Adrenal gland (tissue), 12 donors: ENCODE results near the gene HYAL2. TPM values are rescaled to one million over a fixed set of nuclear protein-coding genes. Genes with fewer than 3 reads are reported as not detected.
A peak's percentile ranks its signal among the peaks of the same experiment; 100 is the strongest.

Experiments used
- DNase-seq, 7 donors: peaks; one replicate each; pipeline ENCODE4 v3.0.0-alpha.2; 2019 to 2020
- H3K27ac ChIP-seq, 5 donors: fragments of 200-600 bp; sonication (generic) in 4 of 5; 1 replicate in 3 of 5; 2 replicates in 2 of 5; pipeline versions ENCODE4 v1.5.1 to v1.8.0; 2016 to 2020; ENCODE audit warnings: mild to moderate bottlenecking in 1 of 5
- H3K27me3 ChIP-seq: fragments of 200-600 bp; 2 replicates; pipeline ENCODE4 v1.8.0; 2021
- H3K36me3 ChIP-seq, 2 donors: fragments of 200-600 bp; replicated peaks in 1 of 2; 1 replicate in 1 of 2; 2 replicates in 1 of 2; pipeline versions ENCODE4 v1.5.1 to v1.8.0; 2018 to 2022
- H3K4me1 ChIP-seq, 2 donors: fragments of 200-600 bp; replicated peaks in 1 of 2; 1 replicate in 1 of 2; 2 replicates in 1 of 2; pipeline versions ENCODE4 v1.5.1 to v1.8.0; 2018 to 2021
- H3K4me3 ChIP-seq, 4 donors: fragments of 200-600 bp; sonication (generic) in 3 of 4; one replicate each; pipeline ENCODE4 v1.5.1; 2016 to 2018
- H3K9me3 ChIP-seq, 3 donors: fragments of 200-600 bp; sonication (generic) in 1 of 3; replicated peaks in 1 of 3; 1 replicate in 2 of 3; 2 replicates in 1 of 3; pipeline versions ENCODE4 v1.5.1 to v1.8.0; 2016 to 2021
- POLR2A ChIP-seq, 2 donors: fragments of 450-650 bp; IDR thresholded peaks; one replicate each; pipeline ENCODE4 v1.6.1; 2017; ENCODE audit warnings: antibody characterized with exemption in 2 of 2, mild to moderate bottlenecking in 2 of 2, moderate library complexity in 1 of 2
- WGBS, 4 donors: extraction: QIAGEN DNeasy Blood & Tissue Kit in 2 of 4; methylation state at CpG; one replicate each; pipeline versions ENCODE4 v1.1.5 to v1.1.7; 2013 to 2017; 5-methylcytosine and 5-hydroxymethylcytosine counted together
- intact Hi-C, 2 donors: fragments of 100-400 bp; cut with DNase I; formaldehyde crosslinking; loops; one replicate each; pipeline versions ENCODE4 v1.14.1 to v1.15.0; 2022 to 2023
- polyA plus RNA-seq, 3 donors: library from polyadenylated mRNA; stranded (reverse); fragments of 200-250 nt in 2 of 3; fragments of 350-450 nt in 1 of 3; fragmentation: Illumina TruSeq in 1 of 3; extraction: RNeasy Lipid Tissue Mini Kit (QIAGEN cat#74804) in 1 of 3; gene quantifications; one replicate each; pipeline ENCODE4 v1.2.3, GENCODE V29; 2013 to 2014
- total RNA-seq, 9 donors: library from RNA; depleted of rRNA in 4 of 9; stranded (reverse); fragments of >200 nt in 4 of 9; fragments of 120-200 nt in 1 of 9; fragmentation: NEBNext Ultra II Directional in 1 of 9; extraction: Animal tissue kit (Norgen Biotek cat#: 25700) in 1 of 9; gene quantifications; one replicate each; pipeline versions ENCODE4 v1.1.0 to v1.2.4, GENCODE V29; 2013 to 2023
- TF ChIP-seq, protein P1 (sequence below), 6 experiments: fragments of 450-650 bp in 4 of 6; fragments of 200-600 bp in 2 of 6; sonication (generic) in 1 of 6; IDR thresholded peaks; 1 replicate in 5 of 6; 2 replicates in 1 of 6; pipeline versions ENCODE4 v1.5.1 to v1.8.0; 2016 to 2021; ENCODE audit warnings: antibody characterized with exemption in 6 of 6, mild to moderate bottlenecking in 2 of 6, moderate library complexity in 1 of 6
- donor health status: healthy with polysubstance abuse.
- donor health status: Bipolar disorder and iron deficiency.
- donor health status: DM: yes; HTN: yes; CAD: no.
- donor health status: DM: no; HTN: no; CAD: no.
- donor health status: DM: no; HTN: no; CAD: no.
- donor health status: DM: yes; HTN: yes; CAD: no.

The HYAL2 gene
- total and polyA plus RNA-seq, 12 donors, result 28.0 to 186 (median 99.8) TPM

DNA sequence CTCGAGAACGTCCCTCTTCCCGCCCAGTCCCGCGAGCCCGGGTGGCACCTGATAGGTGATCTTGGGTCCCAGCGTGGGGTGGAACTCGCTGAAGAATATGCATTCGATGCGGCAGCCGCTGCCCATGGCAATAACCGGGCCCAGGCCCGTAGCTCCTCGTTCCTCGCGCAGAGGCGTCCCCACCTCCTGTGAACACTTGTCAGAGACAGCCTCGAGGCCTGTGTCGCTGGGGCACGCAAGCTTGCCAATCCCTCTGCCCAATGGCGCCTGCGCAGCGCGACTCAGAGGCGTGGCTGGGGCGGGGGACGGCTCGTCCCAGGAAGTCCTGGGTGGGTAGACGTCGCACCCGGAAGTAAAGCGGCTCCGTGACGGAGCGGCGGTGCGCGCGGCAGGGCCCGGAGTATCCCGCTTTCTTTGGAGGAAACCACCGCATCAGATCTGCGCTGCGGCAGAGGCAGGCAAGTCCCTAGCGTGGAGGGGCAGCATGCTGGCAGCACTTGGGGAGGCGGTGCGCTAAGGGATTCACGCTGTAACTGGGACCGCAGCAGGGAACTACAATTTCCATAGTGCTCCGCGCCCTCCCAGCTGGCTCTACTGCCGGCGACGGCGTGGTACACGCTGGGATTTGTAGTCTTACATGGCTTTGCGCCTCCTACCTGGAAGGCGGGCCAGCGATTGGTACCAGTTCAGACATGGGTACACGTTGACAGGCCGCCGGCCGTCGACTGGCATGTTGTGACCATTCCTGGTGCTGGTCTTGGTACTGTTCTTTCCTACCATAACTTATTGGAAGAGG, 28.2 kb upstream of the HYAL2 start, which contains the start of the genes CYB561D2 and NPRL2:
Gene CYB561D2 (plus strand): TSS at position 336 of the 796 bp plus-strand sequence. CDS start 572 bp downstream, outside the sequence.
Gene NPRL2 (minus strand): TSS at position 249 of the 796 bp plus-strand sequence. CDS start 123 bp downstream, at position 126.
- peak; percentile 63 to 92 for TF ChIP-seq POLR2A (IDR thresholded peaks at IDR 0.05)
- TF ChIP-seq, protein P1, sequence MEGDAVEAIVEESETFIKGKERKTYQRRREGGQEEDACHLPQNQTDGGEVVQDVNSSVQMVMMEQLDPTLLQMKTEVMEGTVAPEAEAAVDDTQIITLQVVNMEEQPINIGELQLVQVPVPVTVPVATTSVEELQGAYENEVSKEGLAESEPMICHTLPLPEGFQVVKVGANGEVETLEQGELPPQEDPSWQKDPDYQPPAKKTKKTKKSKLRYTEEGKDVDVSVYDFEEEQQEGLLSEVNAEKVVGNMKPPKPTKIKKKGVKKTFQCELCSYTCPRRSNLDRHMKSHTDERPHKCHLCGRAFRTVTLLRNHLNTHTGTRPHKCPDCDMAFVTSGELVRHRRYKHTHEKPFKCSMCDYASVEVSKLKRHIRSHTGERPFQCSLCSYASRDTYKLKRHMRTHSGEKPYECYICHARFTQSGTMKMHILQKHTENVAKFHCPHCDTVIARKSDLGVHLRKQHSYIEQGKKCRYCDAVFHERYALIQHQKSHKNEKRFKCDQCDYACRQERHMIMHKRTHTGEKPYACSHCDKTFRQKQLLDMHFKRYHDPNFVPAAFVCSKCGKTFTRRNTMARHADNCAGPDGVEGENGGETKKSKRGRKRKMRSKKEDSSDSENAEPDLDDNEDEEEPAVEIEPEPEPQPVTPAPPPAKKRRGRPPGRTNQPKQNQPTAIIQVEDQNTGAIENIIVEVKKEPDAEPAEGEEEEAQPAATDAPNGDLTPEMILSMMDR (IDR thresholded peaks at IDR 0.05), result peak in 1 of 6 experiments; percentile 1
- 0 to 1% (median 1%) methylated on average over 2 to 64 of the region's 64 CpGs for WGBS, 4 donors
- no peaks in the 10 kb centered on the region for H3K9me3 ChIP-seq
- peak within 1 kb of the TSS; percentile 55 to 99 (median 80) for H3K27ac ChIP-seq
- peak within 1 kb of the TSS in 3 of 4 donors; percentile 10 to 96 (median 47) for H3K4me3 ChIP-seq
- peaks cover 0 to 46% of the 10 kb centered on the region in 2 donors for H3K36me3 ChIP-seq
- DNase-seq, result peak; percentile 97 to 98 (median 98)
- no peaks in the 10 kb centered on the region for H3K27me3 ChIP-seq
- H3K4me1 ChIP-seq, result peaks cover 20 to 34% of the 10 kb centered on the region in 2 donors
- intact Hi-C loops, result no loop called here

DNA sequence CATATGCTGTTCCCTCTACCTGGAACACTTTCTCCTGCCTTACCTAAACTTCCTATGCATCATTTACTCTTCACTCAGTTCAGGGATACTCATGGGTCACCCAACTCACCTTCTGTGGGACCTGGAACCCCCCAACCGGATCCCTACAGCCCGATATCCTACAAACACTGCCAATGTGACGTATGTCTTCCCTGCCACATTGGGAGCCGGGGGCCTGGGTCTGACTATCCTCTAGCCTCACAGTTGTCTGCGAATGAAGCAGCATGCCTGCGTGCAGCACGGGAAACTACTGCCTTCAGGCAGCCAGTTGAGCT, 27.6 kb upstream of the HYAL2 start:
- H3K36me3 ChIP-seq, result peaks cover 0 to 41% of the 10 kb centered on the region in 2 donors
- no peaks in the 10 kb centered on the region for H3K9me3 ChIP-seq
- TF ChIP-seq POLR2A (IDR thresholded peaks at IDR 0.05), result no peak
- TF ChIP-seq, protein P1 (IDR thresholded peaks at IDR 0.05), result no peak
- H3K27me3 ChIP-seq, result no peaks in the 10 kb centered on the region
- peaks cover 25 to 34% of the 10 kb centered on the region in 2 donors for H3K4me1 ChIP-seq
- WGBS, 4 donors, result 6 to 22% (median 9%) methylated on average over 4 to 7 of the region's 7 CpGs
- H3K4me3 ChIP-seq, result peak overlapping the region in 3 of 4 donors; percentile 10 to 96 (median 47)
- intact Hi-C loops, result no loop called here
- DNase-seq, result no peak
- peak overlapping the region in 4 of 5 donors; percentile 79 to 99 (median 86) for H3K27ac ChIP-seq

GRCh38 chr3:50347187-50347813, 24.8 kb upstream of the HYAL2 start:
- intact Hi-C loops, result loop anchor here (2.0 to 5.0 kb wide), 2 partner anchors 192 to 195 kb away; no protein-coding TSS in a partner anchor
- Histone ChIP-seq H3K27ac (peak overlapping the region in 2 of 5 donors; percentile 13 to 27), H3K4me3 (no peak overlapping the region), H3K4me1 (peaks cover 26 to 34% of the 10 kb centered on the region in 2 donors), H3K27me3 (no peaks in the 10 kb centered on the region), H3K9me3 (no peaks in the 10 kb centered on the region), H3K36me3 (peaks cover 0 to 16% of the 10 kb centered on the region in 2 donors)
- WGBS, 4 donors, result 5 to 28% (median 16%) methylated on average over 10 to 14 of the region's 14 CpGs
- DNase-seq, result peak; percentile 69 to 90 (median 81)
- TF ChIP-seq, protein P1 (IDR thresholded peaks at IDR 0.05), result peak; percentile 33 to 67 (median 60)
- no peak for TF ChIP-seq POLR2A (IDR thresholded peaks at IDR 0.05)
